K562 (cell line): ENCODE measurements around the gene CEBPE. TPM values are rescaled to one million over a fixed set of nuclear protein-coding genes. Genes with fewer than 3 reads are reported as not detected.

Experiments used
- ARHGAP35 ChIP-seq: fragments of 450-650 bp; IDR thresholded peaks from 2 replicates; pipeline ENCODE4 v1.6.1; 2018; ENCODE audit not compliant: partially characterized antibody
- HDAC3 ChIP-seq: fragments of 450-650 bp; IDR thresholded peaks from 2 replicates; pipeline ENCODE4 v1.6.1; 2018; ENCODE audit warnings: borderline replicate concordance, mild to moderate bottlenecking, moderate library complexity; ENCODE audit not compliant: partially characterized antibody
- KAT2B ChIP-seq: IDR thresholded peaks from one replicate; pipeline ENCODE4 v1.6.1; 2012; ENCODE audit warnings: low read depth, mild to moderate bottlenecking, control low read depth, inconsistent platforms, low read length, moderate library complexity
- MCM7 ChIP-seq, 2 experiments: fragments of 450-650 bp; IDR thresholded peaks; 2 replicates each; pipeline ENCODE4 v1.6.1; 2016 to 2018
- MGA ChIP-seq: fragments of 450-650 bp; IDR thresholded peaks from 2 replicates; pipeline ENCODE4 v1.6.1; 2016; ENCODE audit warnings: mild to moderate bottlenecking, moderate library complexity
- MXI1 ChIP-seq: IDR thresholded peaks from 2 replicates; pipeline ENCODE4 v1.6.1; 2011; ENCODE audit warnings: low read depth, mild to moderate bottlenecking, improper control_type of control experiment, low read length
- NUFIP1 ChIP-seq: fragments of 450-650 bp; IDR thresholded peaks from 2 replicates; pipeline ENCODE4 v1.6.1; 2018; ENCODE audit not compliant: partially characterized antibody
- RUNX1 ChIP-seq: sonication (generic); IDR thresholded peaks from 2 replicates; pipeline ENCODE4 v1.6.1; 2016; ENCODE audit warnings: antibody characterized with exemption, low read depth
- SIX5 ChIP-seq, 2 experiments: IDR thresholded peaks; 2 replicates each; pipeline ENCODE4 v1.6.1; 2011; ENCODE audit warnings: low read length in 2 of 2, borderline replicate concordance in 1 of 2, low read depth in 1 of 2, mild to moderate bottlenecking in 1 of 2, moderate library complexity in 1 of 2; ENCODE audit not compliant: insufficient read depth in 1 of 2
- ZFP30 ChIP-seq: fragments of 250-450 bp; sonication (Bioruptor Pico); IDR thresholded peaks from 2 replicates; pipeline ENCODE4 v1.8.0; 2022; ENCODE audit warnings: moderate library complexity, mild to moderate bottlenecking, inconsistent platforms, borderline replicate concordance
- ZNF197 ChIP-seq: fragments of 200-800 bp; sonication (Bioruptor generic); IDR thresholded peaks from 2 replicates; pipeline ENCODE4 v1.6.1; 2016; ENCODE audit warnings: low read depth, missing genetic modification characterization, missing compliant biosample characterization
- ZNF217 ChIP-seq: sonication (generic); formaldehyde crosslinking; IDR thresholded peaks from 2 replicates; pipeline ENCODE4 v1.8.0; 2022; ENCODE audit warnings: mild to moderate bottlenecking, missing genetic modification reagents
- ZNF23 ChIP-seq: fragments of 250-450 bp; sonication (Bioruptor Pico); IDR thresholded peaks from 2 replicates; pipeline ENCODE4 v1.4.0; 2020; ENCODE audit warnings: mild to moderate bottlenecking
- polyA plus RNA-seq, 8 experiments: library from polyadenylated mRNA; depleted of rRNA in 4 of 8; stranded (reverse) in 5 of 8; unstranded in 3 of 8; fragments of >200 nt; fragmentation: Nextera tagmentation in 2 of 8; fragmentation: Illumina TruSeq in 1 of 8; extraction: Ambion mirVana in 2 of 8; extraction: Trizol in 1 of 8; gene quantifications; 2 replicates each; pipeline versions ENCODE4 v1.2.1 to v1.2.3, GENCODE V29; 2011 to 2014; ENCODE audit warnings: inconsistent platforms in 1 of 8, missing spikeins in 1 of 8
- total RNA-seq, 7 experiments: library from RNA; depleted of rRNA in 6 of 7; stranded (reverse); fragments of >200 nt in 6 of 7; fragmentation: Illumina TruSeq in 2 of 7; extraction: Trizol in 2 of 7; gene quantifications; 2 replicates each; pipeline versions ENCODE4 v1.2.1 to v1.2.3, GENCODE V29; 2011 to 2021; ENCODE audit warnings: low replicate concordance in 1 of 7

The CEBPE gene
- total and polyA plus RNA-seq, 9 of the 15 experiments (the other 6 are each of a cell fraction or from before 2014, with no cell fraction given) = 0.09 to 0.15 (median 0.13) TPM; not detected in 6

- TF ChIP-seq HDAC3 = peak; percentile 57
- TF ChIP-seq ZNF197 (CRISPR knock-in tag) = no peak
- no peak for TF ChIP-seq ZNF23 (CRISPR knock-in tag)
- no peak for TF ChIP-seq KAT2B
- no peak for TF ChIP-seq MCM7 (IDR thresholded peaks at IDR 0.05)
- TF ChIP-seq NUFIP1 = no peak
- TF ChIP-seq MXI1 = no peak
- TF ChIP-seq ZNF217 (CRISPR knock-in tag) = no peak
- TF ChIP-seq MGA = no peak
- TF ChIP-seq RUNX1 = 0 out of 2 replicates have a peak, but pooled peaks have one; percentile 24
- no peak for TF ChIP-seq SIX5 (IDR thresholded peaks at IDR 0.05; ENCODE audit: borderline replicate concordance in 1 of 2, insufficient read depth in 1 of 2, low read depth in 1 of 2, low read length in 2 of 2)
- no peak for TF ChIP-seq ZFP30 (CRISPR knock-in tag)
- TF ChIP-seq ARHGAP35 = no peak
Observed at GRCh38 chr14:23120541-23121251, 1.6 kb upstream of the CEBPE start (continued).
